NT2/D1 (cell line): ENCODE measurements around the gene FUT7.

ENCODE experiments used
- SUZ12 ChIP-seq: IDR thresholded peaks from 2 replicates; pipeline ENCODE4 v1.6.1; 2011; ENCODE audit not compliant: insufficient read length, insufficient read depth; ENCODE audit errors: extremely low read depth
- YY1 ChIP-seq: IDR thresholded peaks from 2 replicates; pipeline ENCODE4 v1.6.1; 2011; ENCODE audit not compliant: insufficient read length, insufficient read depth
- ZNF274 ChIP-seq: IDR thresholded peaks from 2 replicates; pipeline ENCODE4 v1.6.1; 2011; ENCODE audit warnings: mild to moderate bottlenecking, low read depth, low read length

- no peak for TF ChIP-seq YY1
- TF ChIP-seq ZNF274: no peak
- TF ChIP-seq SUZ12: no peak
Observed at GRCh38 chr9:137064880-137065164, 32.9 kb upstream of the FUT7 start.
